ENCODE data around the gene ATRNL1.

- TF ChIP-seq EZH2phosphoT487 (IDR thresholded peaks at IDR 0.05; ENCODE audit: borderline replicate concordance, low read depth) (no peak), POLR2AphosphoS5 (IDR thresholded peaks at IDR 0.05; ENCODE audit: low read depth, low read length) (no peak), FOXM1 (IDR thresholded peaks at IDR 0.05; ENCODE audit: low read depth) (no peak), CTCF (IDR thresholded peaks at IDR 0.05) (no peak), TEAD4 (IDR thresholded peaks at IDR 0.05; ENCODE audit: borderline replicate concordance, insufficient read depth) (no peak)
These were observed 2.6 kb downstream of the ATRNL1 start for GRCh38 chr10:115095758-115096157.
